Fibroblast of mammary gland (primary cell): ENCODE data around the gene ZGPAT.
A peak's percentile ranks its signal among the peaks of the same experiment; 100 is the strongest.
"Not testable (repeated sequence)": the region's sequence is repeated elsewhere in the genome, so short reads cannot be mapped to it uniquely, and the experiment has no call there.

Experiments used
- DNase-seq: peaks from one replicate; pipeline ENCODE4 v3.0.0-alpha.2; 2010; ENCODE audit warnings: low read depth
- H3K4me3 ChIP-seq: 2 replicates; pipeline ENCODE4 v1.5.1; 2011; ENCODE audit warnings: low read depth, mild to moderate bottlenecking, low read length, moderate library complexity; ENCODE audit not compliant: control insufficient read depth
- CTCF ChIP-seq: conservative IDR thresholded peaks from 2 replicates; pipeline ENCODE4 v1.5.1; 2011; ENCODE audit warnings: low read depth, low read length, inconsistent platforms; ENCODE audit not compliant: control insufficient read depth, insufficient read depth

ZGPAT gene

GRCh38 chr20:63708301-63709148 lies 686 bp downstream of the ZGPAT start:
- no peak for TF ChIP-seq CTCF
- H3K4me3 ChIP-seq: peak overlapping the region; percentile 72
- DNase-seq: no peak

- peak overlapping the region; percentile 72 for H3K4me3 ChIP-seq
- TF ChIP-seq CTCF: no peak
- DNase-seq: no peak
These were observed 1.3 kb downstream of the ZGPAT start for GRCh38 chr20:63709149-63709527.

GRCh38 chr20:63711085-63711645 lies 3.3 kb downstream of the ZGPAT start:
- DNase-seq: no peak
- H3K4me3 ChIP-seq: no peak overlapping the region
- TF ChIP-seq CTCF: no peak

- no peak overlapping the region for H3K4me3 ChIP-seq
- no peak for DNase-seq
- no peak for TF ChIP-seq CTCF
These were observed 4.4 kb downstream of the ZGPAT start for GRCh38 chr20:63712191-63712590.

- H3K4me3 ChIP-seq: no peak overlapping the region
- TF ChIP-seq CTCF: no peak
- no peak for DNase-seq
These were observed 7.0 kb downstream of the ZGPAT start for GRCh38 chr20:63714858-63715257.

GRCh38 chr20:63718996-63719395 lies 11.2 kb downstream of the ZGPAT start:
- DNase-seq: no peak
- TF ChIP-seq CTCF: no peak
- H3K4me3 ChIP-seq: no peak overlapping the region

GRCh38 chr20:63722967-63723622 lies 15.3 kb downstream of the ZGPAT start:
- DNase-seq: peak; percentile 56
- not testable (repeated sequence) for H3K4me3 ChIP-seq

GRCh38 chr20:63730189-63730733 lies 22.4 kb downstream of the ZGPAT start:
- H3K4me3 ChIP-seq, DNase-seq: not testable (repeated sequence)
